ENCODE data around the gene TSHR.

The TSHR gene

GRCh38 chr14:81170104-81170828 lies 214.8 kb downstream of the TSHR start:
- in situ Hi-C loops (cut with MboI; ENCODE audit: low sequenced_read_pairs) = no loop called here

- in situ Hi-C loops (cut with MboI; ENCODE audit: low sequenced_read_pairs) = no loop called here
These were observed 215.4 kb downstream of the TSHR start for GRCh38 chr14:81170829-81171195.

GRCh38 chr14:81172353-81172752 lies 216.9 kb downstream of the TSHR start:
- in situ Hi-C loops (cut with MboI; ENCODE audit: low sequenced_read_pairs) = no loop called here

GRCh38 chr14:81172881-81173280 lies 217.5 kb downstream of the TSHR start:
- in situ Hi-C loops (cut with MboI; ENCODE audit: low sequenced_read_pairs) = no loop called here

- in situ Hi-C loops (cut with MboI; ENCODE audit: low sequenced_read_pairs) = no loop called here
These were observed 220.8 kb downstream of the TSHR start for GRCh38 chr14:81176241-81176640.

GRCh38 chr14:81177225-81177624 lies 221.8 kb downstream of the TSHR start:
- in situ Hi-C loops (cut with MboI; ENCODE audit: low sequenced_read_pairs) = no loop called here

GRCh38 chr14:81178063-81178462 lies 222.6 kb downstream of the TSHR start:
- in situ Hi-C loops (cut with MboI; ENCODE audit: low sequenced_read_pairs) = no loop called here

GRCh38 chr14:81179631-81180030 lies 224.2 kb downstream of the TSHR start:
- in situ Hi-C loops (cut with MboI; ENCODE audit: low sequenced_read_pairs) = no loop called here

- in situ Hi-C loops (cut with MboI; ENCODE audit: low sequenced_read_pairs) = no loop called here
These were observed 232.6 kb downstream of the TSHR start for GRCh38 chr14:81187832-81188522.

- in situ Hi-C loops (cut with MboI; ENCODE audit: low sequenced_read_pairs) = no loop called here
These were observed 237.2 kb downstream of the TSHR start for GRCh38 chr14:81192594-81192993.

GRCh38 chr14:81193924-81194633 lies 238.7 kb downstream of the TSHR start:
- in situ Hi-C loops (cut with MboI; ENCODE audit: low sequenced_read_pairs) = no loop called here
